ENCODE results near the gene IFIT3.

IFIT3 gene

GRCh38 chr10:89357975-89358374 is 30.2 kb downstream of the IFIT3 start:
- no peak for DNase-seq (ENCODE audit: low read depth in 2 of 2)

DNA sequence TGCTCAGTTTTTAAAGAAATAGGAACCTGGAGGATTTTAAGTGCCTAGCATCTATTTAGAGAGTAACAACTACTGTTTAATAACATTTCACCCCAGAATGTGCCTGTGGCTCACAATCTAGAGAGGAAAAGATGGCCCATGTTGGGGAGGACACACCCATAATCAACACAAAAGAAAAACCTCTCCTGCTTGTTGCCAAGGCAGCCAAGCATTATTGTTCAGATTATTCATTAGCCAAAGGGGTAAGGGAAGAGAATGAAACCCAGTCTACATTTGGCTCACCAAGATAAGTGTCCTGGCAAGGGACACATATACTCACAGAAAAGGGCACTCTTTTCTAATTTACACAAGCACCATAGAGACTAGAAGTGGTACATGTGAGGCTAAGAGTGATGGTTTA is 32.4 kb downstream of the IFIT3 start:
- no peak for DNase-seq (ENCODE audit: low read depth in 2 of 2)

DNA sequence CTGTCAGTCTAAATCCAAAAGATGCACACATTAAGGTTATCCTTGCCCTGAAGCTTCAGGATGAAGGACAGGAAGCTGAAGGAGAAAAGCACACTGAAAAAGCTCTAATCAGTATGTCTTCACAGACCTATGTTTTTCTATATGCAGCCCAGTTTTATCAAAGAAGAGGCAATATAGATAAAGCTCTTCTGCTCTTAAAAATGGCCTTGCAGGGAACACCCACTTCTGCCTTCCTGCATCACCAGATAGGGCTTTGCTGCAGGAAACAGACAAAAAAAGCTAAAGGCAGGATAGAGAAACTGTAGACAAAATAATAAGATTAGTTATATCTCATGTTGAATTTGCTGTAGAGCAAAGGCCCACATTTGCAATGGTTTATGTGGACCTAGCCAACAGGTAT is 35.1 kb downstream of the IFIT3 start:
- DNase-seq (ENCODE audit: low read depth in 2 of 2), result no peak

DNA sequence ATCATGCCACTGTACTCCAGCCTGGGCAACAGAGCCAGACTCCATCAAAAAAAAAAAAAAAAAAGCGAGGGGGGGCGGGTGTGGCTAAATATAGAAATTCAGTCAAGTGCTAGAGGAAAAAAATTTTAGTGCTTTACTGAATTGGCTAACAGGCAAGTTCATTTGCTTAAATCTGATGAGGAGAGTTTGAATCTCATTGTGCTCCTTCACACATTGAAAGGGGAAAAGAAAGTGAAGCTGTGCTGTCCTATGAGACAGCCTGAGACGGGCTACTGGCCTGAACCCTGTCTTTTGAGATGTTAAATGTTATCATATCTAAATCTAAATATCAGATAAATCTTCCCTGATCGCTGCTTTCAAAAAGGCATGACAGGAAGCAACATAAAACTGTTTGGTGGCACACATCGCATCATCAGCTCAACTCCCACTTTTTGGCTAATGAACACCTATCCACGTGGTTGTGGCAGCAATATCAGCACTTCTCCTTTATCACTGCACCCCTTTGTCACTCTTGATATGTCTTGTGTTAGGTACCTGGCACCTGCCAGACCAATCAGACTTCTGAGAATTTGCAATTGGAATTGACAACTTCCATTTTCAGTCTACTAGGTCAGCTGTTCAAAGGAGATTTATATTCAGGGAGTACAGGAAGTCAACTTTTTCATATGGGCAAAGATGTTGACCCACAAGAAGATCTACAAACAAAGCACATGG is 36.1 kb downstream of the IFIT3 start:
- no peak for DNase-seq (ENCODE audit: low read depth in 2 of 2)

GRCh38 chr10:89364531-89364930 is 36.7 kb downstream of the IFIT3 start:
- no peak for DNase-seq (ENCODE audit: low read depth in 2 of 2)

- DNase-seq (ENCODE audit: low read depth in 2 of 2), result no peak
Observed at GRCh38 chr10:89367529-89367928, 39.7 kb downstream of the IFIT3 start.

DNA sequence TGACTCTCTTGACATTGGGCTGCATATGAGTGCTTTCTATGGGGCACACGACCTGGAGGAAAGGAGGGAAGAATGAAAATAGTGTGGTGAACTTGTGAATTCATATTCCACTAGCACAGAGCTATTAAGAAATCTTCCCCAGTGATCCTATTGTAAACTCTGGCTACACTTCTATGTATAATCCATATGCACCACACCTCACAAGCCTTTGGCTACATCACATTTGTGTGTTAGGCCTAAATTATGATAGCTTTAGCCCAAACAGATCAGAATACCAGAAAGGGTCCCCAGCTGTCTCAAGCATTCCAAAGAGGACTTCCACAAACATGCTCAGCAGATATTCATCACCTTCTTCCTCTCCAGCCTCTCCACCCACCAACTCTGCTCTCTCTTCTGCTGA is 40.3 kb downstream of the IFIT3 start:
- DNase-seq (ENCODE audit: low read depth in 2 of 2), result no peak

- no peak for DNase-seq (ENCODE audit: low read depth in 2 of 2)
Observed at GRCh38 chr10:89369156-89370105, 41.6 kb downstream of the IFIT3 start.

DNA sequence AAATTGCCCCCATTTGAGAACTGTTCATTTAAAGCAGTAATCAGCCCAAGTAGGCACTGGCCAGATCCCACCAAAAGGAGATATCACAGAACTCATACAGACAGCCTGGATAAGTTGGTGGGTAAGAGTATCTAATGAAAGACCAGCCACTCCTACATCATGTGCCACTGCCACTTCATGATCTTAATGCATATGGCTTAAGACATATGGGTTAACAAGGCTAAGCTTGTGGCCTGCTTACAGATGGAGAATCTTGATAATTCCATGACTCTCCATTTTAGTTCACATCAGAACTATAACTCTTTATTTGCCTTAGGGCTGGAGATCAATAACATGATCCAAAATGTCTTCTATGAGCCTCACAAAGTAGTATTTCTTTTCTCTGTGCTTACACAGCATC is 43.3 kb downstream of the IFIT3 start:
- DNase-seq (ENCODE audit: low read depth in 2 of 2), result no peak

GRCh38 chr10:89371987-89372386 is 44.2 kb downstream of the IFIT3 start:
- DNase-seq (ENCODE audit: low read depth in 2 of 2), result no peak

DNA sequence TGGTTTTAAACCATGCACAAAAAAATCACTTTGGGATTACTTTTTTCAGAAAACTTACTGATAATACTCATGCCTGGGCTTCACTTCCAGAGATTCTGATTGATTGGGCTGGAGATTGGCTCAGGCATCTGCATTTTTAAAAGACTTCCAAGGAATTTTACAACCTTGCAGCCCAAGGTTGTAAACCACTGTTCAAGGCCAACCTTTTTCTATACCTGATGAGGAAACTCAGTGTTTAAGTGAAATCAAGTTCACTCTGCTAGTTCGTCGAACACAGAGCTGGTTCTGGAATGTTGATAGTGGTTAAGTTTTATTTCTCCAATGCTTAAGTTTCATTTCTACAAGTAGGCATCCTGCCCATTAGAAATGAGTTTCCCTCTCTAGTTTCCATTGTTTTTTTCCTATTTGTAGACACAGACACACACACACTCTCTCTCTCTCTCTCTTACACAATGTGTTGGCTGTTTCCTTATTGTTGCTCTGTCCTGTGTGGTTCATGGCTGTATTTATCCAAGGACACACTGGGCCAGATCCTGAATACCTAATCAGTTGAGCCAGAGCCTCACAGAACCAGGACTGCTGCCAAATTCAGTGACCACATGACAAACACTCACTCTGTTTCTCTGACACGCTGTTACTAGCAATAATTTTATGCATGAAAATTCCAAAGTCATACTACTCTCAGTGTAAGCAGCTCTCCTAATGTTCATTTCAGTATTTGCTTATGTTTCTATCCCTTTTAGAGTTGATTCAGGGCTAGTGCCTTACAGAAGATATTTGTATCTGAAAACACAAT is 46.3 kb downstream of the IFIT3 start:
- DNase-seq (ENCODE audit: low read depth in 2 of 2), result no peak

DNA sequence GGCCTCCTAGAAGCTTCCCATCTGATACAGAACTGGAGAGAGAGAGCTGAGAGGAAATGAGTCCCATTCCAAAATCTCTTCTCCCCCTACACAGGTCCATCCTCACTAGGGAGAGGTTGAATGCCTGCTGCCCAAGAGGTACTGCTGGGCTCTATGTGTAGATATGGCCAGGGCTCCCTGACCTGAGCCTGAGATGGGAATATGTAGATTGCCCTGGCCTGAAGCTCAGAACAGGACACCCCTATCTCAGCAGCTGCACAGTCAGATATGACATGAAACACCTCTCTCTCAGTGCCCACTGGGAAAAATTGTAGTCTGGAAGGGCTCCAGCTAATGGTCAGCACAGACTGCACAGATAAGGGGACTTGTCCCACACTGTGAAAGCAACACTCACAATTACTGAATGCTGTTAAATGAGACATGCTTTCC is 46.9 kb downstream of the IFIT3 start:
- DNase-seq (ENCODE audit: low read depth in 2 of 2), result no peak

DNA sequence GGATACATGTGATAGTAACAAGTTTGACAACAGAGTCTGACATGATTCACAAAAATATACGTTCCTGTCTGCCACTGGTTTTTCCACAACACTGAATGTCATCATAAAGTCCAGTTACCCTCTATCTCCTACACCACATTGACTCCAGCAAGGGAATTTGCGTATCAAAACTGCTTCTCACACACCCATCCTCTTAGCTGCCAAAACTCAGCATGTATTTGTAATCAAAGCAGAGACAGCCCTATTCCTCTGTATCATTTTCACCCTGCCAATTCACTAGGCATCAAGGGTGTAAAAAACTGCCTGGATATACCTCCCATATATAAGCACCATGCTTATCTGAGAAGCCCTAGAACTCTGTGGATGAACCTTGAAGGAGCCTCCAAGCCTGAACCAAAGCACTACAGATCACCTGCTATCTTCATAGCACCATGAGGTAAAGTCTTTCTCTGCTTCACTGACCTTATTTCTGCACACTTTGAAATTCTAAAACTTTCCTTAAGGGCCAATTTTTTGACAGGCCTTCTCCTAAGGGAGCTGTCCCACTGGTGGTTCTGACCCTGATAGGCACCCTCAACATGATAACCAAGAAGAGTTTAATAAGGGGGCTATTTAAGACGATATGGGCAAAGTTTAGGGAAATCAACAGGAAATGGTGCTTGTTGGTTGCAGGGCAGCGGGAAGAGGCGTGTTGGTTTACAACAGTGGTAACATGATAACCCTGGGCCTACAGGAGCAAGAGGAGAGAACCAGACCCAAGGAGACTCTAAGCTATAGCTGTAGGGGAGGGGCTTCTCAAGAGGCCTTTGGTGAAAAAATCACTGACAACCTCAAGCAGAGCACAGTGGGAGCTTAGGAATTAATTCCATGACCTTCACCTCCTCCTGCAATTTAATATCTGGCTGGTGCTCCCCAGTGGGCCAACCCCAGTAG is 50.2 kb downstream of the IFIT3 start, which contains the start of gene IFIT1B:
IFIT1B (plus strand) TSS at position 352 of the 933 bp plus-strand sequence; CDS start at position 432, 80 bp downstream.
- no peak for DNase-seq (ENCODE audit: low read depth in 2 of 2)

GRCh38 chr10:89379103-89379502 is 51.3 kb downstream of the IFIT3 start:
- no peak for DNase-seq (ENCODE audit: low read depth in 2 of 2)

DNA sequence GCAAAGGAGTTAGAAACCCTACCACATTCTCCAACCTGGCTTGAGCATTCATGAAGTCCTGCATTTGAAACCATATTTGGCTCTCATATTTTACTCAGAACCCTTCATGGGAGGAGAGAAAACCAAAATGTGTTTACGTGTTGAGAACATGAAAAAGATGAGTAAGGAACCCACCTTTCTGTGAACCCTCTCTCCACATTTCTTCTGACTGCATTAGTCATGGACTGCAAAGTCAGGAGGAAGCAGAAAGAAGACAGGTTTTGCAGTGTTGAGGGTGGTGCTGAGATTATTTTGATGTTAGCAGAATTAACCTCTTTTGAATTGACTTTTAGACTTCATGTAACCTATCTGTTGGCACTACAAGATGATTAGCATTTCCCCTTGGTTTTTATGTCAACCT is 55.0 kb downstream of the IFIT3 start:
- DNase-seq (ENCODE audit: low read depth in 2 of 2), result no peak

DNA sequence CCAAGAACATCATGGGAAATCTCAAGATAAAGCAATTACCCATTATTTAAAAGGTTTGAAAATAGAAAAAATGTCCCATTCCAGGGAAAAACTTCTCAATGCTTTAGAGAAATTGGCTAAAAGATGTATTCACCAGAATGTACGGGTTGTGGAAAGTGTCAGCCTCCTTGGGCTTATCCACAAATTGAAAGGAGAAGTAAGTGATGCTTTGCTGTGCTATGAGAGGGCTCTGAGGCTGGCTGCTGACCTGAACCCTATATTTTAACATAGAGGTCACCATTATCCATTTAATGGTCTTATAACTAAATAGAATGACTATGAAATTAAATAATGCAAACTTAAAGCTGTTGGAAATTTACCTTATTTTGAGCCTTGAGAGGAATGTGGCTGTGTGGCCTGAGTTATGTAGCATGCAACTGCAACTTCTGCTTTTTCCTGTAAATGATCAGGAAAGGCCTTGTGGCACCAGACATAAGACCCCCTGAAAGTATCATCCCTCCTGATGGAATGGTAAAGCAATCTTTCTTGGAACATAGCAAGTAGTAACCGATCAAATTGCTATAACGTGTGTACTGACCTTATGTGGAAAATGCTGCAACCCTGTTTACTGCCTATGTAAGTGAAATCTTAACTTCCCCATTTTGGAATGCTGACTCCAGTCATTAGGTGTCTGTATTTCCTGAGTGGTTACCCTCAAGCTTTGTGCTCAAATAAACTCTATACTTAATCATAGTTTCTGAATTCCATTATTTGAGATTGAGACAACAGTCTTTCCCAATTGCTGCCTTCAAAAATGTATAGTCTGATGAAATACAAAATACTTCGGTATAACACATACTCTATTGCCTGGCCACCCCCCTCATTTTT is 56.9 kb downstream of the IFIT3 start:
- no peak for DNase-seq (ENCODE audit: low read depth in 2 of 2)

DNA sequence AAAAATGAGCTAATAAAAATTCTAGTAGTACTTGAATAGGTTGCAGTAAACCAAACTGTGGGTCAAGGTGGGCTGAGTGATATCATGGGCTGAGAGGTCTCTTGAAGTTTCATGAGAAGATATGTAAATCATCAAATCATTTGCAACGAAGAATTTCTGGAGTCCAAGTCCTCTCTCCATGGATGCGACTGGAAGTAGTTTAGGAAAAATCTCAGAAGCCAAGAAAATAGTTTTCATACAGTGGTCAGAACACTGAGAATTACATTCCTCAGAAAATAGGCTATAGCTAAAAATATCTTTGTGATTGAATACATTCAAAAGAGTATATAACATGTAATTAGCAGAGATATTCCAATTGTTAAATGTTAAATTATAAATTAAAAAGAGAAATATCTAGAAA is 61.0 kb downstream of the IFIT3 start:
- DNase-seq (ENCODE audit: low read depth in 2 of 2), result no peak

GRCh38 chr10:89389254-89389653 is 61.5 kb downstream of the IFIT3 start:
- no peak for DNase-seq (ENCODE audit: low read depth in 2 of 2)
